ENCODE measurements around the gene HAUS7.

The HAUS7 gene

DNA sequence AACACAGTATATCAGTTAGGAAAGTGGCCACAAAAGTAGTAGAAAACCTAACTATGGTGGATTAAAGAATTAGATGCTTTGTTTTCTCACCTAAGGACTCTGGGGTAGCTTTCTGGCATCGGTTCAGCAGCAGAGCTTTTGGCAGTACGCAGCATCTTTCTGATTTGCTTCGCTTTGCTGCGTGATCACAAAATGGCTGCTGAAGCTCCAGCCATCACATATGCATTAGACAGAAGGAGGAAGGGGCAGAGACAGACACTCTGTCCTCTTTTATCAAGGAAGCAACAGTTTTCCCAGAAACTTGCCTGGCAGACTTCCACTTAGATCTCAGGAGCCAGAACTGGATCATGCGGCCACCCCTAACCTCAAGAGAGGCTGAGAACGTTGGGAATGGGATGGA lies 39.6 kb downstream of the HAUS7 start:
- Histone ChIP-seq H3K9me3 (ENCODE audit: low read length) (peaks cover 10% of the 10 kb centered on the region), H3K27ac (ENCODE audit: low read depth, low read length) (no peak overlapping the region), H3K9ac (ENCODE audit: low read length) (no peak overlapping the region), H3K4me3 (ENCODE audit: low read depth in 1 of 2, low read length in 2 of 2) (no peak overlapping the region), H3K4me1 (ENCODE audit: insufficient read depth, low read length) (no peaks in the 10 kb centered on the region), H3K27me3 (ENCODE audit: control insufficient read depth in 1 of 2, insufficient read depth in 2 of 2, low read length in 2 of 2) (peaks cover 0 to 14% of the 10 kb centered on the region in 2 donors), H3K36me3 (ENCODE audit: insufficient read depth, low read length) (no peaks in the 10 kb centered on the region)

DNA sequence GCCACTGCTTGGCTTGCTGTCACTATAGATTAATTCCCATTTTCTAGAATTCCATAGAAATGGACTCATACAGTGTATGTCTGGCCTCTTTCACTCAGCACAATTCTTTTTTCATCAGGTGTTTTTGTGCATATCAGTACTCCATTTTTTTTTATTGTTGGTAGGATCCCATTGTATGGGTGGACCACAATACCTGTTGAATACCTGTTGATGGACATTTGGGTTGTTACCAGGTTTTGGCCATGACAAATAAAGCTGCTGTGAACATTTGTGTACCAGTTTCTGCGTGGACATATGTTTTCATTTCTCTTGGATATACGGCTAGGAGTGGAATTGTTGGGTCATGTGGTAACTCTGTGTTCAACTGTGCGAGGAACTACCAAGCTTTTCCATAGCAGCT lies 44.2 kb downstream of the HAUS7 start:
- Histone ChIP-seq H3K36me3 (ENCODE audit: insufficient read depth, low read length) (no peaks in the 10 kb centered on the region), H3K27ac (ENCODE audit: low read depth, low read length) (no peak overlapping the region), H3K27me3 (ENCODE audit: control insufficient read depth in 1 of 2, insufficient read depth in 2 of 2, low read length in 2 of 2) (peaks cover 0 to 2% of the 10 kb centered on the region in 2 donors), H3K4me1 (ENCODE audit: insufficient read depth, low read length) (no peaks in the 10 kb centered on the region), H3K9ac (ENCODE audit: low read length) (no peak overlapping the region), H3K4me3 (ENCODE audit: low read depth in 1 of 2, low read length in 2 of 2) (no peak overlapping the region), H3K9me3 (ENCODE audit: low read length) (peaks cover 5% of the 10 kb centered on the region)

DNA sequence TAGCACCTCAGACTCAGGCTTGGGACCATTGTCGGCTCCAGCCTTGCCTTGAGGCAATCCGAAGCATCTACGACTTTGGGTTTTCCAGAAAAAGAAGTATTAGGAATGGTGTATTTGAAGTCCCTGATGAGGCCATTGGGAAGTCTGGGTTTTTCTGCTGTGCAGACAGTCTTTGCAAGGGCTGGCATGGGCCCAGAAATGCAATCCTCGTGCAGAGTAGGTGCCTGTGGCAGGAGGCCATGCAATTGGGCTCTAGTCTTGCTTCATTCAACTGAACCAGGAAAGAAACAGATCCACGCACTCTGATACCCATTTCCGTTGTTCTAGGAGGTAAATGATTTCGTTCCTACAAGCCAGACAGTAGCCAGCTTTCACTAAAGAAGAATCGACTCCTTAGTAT lies 46.7 kb downstream of the HAUS7 start:
- no peaks in the 10 kb centered on the region for H3K4me1 ChIP-seq (ENCODE audit: insufficient read depth, low read length)
- H3K9ac ChIP-seq (ENCODE audit: low read length), result no peak overlapping the region
- H3K27ac ChIP-seq (ENCODE audit: low read depth, low read length), result no peak overlapping the region
- no peaks in the 10 kb centered on the region for H3K27me3 ChIP-seq (ENCODE audit: control insufficient read depth in 1 of 2, insufficient read depth in 2 of 2, low read length in 2 of 2)
- H3K9me3 ChIP-seq (ENCODE audit: low read length), result no peaks in the 10 kb centered on the region
- no peaks in the 10 kb centered on the region for H3K36me3 ChIP-seq (ENCODE audit: insufficient read depth, low read length)
- H3K4me3 ChIP-seq (ENCODE audit: low read depth in 1 of 2, low read length in 2 of 2), result no peak overlapping the region

DNA sequence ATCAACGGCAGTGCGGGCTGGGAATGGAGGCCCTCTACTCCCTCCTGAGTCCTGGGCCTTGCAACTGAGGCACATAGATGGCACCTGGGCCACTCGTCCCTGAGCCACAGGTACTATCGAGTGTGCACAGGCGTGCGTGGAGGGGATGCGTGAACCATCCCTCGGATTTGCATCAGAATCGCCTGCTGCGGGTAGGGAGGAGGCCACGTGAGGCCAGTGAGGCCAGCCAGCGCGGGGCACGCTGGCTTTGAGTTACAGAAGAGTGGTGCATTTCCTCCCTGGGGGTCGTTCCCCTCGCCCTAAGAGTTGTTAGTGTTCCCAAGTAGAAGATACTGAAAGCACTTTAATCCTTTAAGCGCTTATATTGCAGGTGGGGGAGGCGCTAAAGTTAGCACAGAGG lies 48.5 kb downstream of the HAUS7 start:
- Histone ChIP-seq H3K9ac (ENCODE audit: low read length) (no peak overlapping the region), H3K9me3 (ENCODE audit: low read length) (no peaks in the 10 kb centered on the region), H3K36me3 (ENCODE audit: insufficient read depth, low read length) (no peaks in the 10 kb centered on the region), H3K4me3 (ENCODE audit: low read depth in 1 of 2, low read length in 2 of 2) (no peak overlapping the region), H3K4me1 (ENCODE audit: insufficient read depth, low read length) (no peaks in the 10 kb centered on the region), H3K27me3 (ENCODE audit: control insufficient read depth in 1 of 2, insufficient read depth in 2 of 2, low read length in 2 of 2) (peaks cover 0 to 7% of the 10 kb centered on the region in 2 donors), H3K27ac (ENCODE audit: low read depth, low read length) (no peak overlapping the region)

DNA sequence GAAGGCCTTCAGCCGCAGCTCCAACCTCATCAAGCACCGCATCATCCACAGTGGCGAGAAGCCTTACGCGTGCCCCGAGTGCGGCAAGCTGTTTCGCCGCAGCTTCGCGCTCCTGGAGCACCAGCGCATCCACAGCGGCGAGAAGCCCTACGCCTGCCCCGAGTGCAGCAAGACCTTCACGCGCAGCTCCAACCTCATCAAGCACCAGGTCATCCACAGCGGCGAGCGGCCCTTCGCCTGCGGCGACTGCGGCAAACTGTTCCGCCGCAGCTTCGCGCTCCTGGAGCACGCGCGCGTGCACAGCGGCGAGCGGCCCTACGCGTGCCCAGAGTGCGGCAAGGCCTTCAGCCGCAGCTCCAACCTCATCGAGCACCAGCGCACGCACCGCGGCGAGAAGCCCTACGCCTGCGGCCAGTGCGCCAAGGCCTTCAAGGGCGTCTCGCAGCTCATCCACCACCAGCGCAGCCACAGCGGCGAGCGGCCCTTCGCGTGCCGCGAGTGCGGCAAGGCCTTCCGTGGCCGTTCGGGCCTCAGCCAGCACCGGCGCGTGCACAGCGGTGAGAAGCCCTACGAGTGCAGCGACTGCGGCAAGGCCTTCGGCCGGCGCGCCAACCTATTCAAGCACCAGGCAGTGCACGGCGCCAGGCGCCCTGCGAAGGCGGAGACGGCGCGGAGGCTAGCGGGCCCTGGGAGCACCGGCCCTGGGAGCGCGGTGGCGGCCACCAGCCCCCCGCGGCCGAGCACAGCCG lies 49.4 kb downstream of the HAUS7 start:
- H3K9me3 ChIP-seq (ENCODE audit: low read length), result no peaks in the 10 kb centered on the region
- H3K9ac ChIP-seq (ENCODE audit: low read length), result no peak overlapping the region
- H3K4me3 ChIP-seq (ENCODE audit: low read depth in 1 of 2, low read length in 2 of 2), result no peak overlapping the region
- no peak overlapping the region for H3K27ac ChIP-seq (ENCODE audit: low read depth, low read length)
- H3K27me3 ChIP-seq (ENCODE audit: control insufficient read depth in 1 of 2, insufficient read depth in 2 of 2, low read length in 2 of 2), result peaks cover 0 to 7% of the 10 kb centered on the region in 2 donors
- no peaks in the 10 kb centered on the region for H3K4me1 ChIP-seq (ENCODE audit: insufficient read depth, low read length)
- no peaks in the 10 kb centered on the region for H3K36me3 ChIP-seq (ENCODE audit: insufficient read depth, low read length)

DNA sequence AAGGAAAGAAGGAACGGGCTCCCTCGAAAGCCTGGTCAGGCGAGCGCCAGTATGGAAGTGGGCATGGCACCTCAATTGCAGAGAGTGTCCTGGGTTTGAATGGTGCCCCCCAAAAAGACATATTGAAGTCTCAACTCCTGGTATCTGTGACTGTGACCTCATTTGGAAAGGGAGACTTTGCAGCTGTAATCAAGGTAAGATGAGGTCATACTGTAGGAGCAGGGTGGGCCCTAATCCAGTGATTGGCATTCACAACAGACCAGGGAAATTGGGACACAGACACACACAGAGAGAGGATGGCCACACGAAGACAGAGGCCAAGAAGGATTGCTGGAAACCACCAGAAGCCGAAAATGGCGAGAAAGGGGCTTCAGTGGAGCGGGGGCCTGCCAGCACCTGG lies 52.7 kb downstream of the HAUS7 start:
- Histone ChIP-seq H3K9me3 (ENCODE audit: low read length) (no peaks in the 10 kb centered on the region), H3K36me3 (ENCODE audit: insufficient read depth, low read length) (no peaks in the 10 kb centered on the region), H3K4me1 (ENCODE audit: insufficient read depth, low read length) (peaks cover under 1% of the 10 kb centered on the region), H3K27ac (ENCODE audit: low read depth, low read length) (no peak overlapping the region), H3K4me3 (ENCODE audit: low read depth in 1 of 2, low read length in 2 of 2) (no peak overlapping the region), H3K9ac (ENCODE audit: low read length) (no peak overlapping the region), H3K27me3 (ENCODE audit: control insufficient read depth in 1 of 2, insufficient read depth in 2 of 2, low read length in 2 of 2) (peaks cover 0 to 16% of the 10 kb centered on the region in 2 donors)

DNA sequence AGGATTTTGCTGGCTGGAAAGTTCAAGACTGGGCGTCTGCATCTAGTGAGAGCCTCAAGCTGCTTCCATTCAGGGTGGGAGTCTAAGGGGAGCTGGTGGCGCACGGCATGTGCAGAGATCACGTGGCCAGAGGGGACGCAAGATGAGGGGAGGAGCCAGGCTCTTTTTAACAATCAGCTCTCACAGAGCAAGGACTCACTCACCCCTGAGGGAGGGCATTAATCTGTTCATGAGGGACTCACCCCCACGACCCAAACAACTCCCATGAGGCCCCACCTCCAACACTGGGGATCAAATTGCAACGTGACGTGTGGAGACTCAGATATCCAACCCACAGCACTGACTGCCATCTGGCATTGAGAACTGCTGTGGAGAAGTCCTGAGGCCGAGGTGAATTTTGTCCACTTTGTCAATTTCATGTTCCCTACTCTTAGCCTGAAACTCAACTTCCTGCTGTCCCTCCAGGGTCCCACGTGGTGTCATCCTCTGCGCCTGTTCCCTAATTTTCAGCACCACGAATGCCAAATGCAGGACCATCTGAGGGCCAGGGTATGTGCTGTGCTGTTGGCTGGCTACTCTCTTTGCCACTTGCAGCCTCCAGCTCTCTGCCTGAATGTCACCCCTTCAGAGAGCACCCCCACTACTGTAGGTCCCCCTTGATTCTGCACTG lies 53.5 kb downstream of the HAUS7 start:
- Histone ChIP-seq H3K4me1 (ENCODE audit: insufficient read depth, low read length) (peaks cover 5% of the 10 kb centered on the region), H3K9me3 (ENCODE audit: low read length) (no peaks in the 10 kb centered on the region), H3K27ac (ENCODE audit: low read depth, low read length) (no peak overlapping the region), H3K9ac (ENCODE audit: low read length) (no peak overlapping the region), H3K4me3 (ENCODE audit: low read depth in 1 of 2, low read length in 2 of 2) (no peak overlapping the region), H3K36me3 (ENCODE audit: insufficient read depth, low read length) (no peaks in the 10 kb centered on the region), H3K27me3 (ENCODE audit: control insufficient read depth in 1 of 2, insufficient read depth in 2 of 2, low read length in 2 of 2) (peaks cover 0 to 16% of the 10 kb centered on the region in 2 donors)

DNA sequence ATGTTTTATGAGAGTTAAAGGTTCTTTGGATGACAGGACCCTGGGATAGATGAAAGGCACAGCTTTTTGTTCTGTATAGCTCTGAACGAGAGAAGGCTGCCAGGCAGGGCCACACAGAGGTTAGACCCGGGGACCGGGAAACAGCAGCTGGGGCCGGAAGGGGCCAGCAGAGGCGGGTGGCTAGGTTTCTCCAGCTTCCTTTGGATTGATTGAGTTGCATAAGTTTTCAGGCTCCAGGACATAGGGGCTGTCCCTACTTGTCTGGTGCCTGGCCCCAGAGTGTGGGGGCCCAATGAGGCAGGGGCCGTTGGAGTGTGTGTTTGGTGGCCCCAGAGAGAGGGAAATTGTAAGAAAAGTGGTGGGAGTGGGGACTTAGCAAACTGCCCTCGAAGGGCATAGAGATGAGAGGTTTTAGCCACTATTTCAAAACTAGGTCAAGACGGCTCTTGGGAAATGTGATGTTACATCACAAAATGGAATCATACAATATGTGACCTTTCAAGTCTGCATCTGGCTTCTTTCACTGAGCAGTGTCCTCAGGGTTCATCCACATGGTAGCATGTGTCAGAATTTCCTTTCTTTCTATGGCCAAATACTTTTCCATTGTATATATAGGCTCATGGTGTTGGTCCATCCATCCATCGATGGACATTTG lies 55.4 kb downstream of the HAUS7 start:
- H3K4me1 ChIP-seq (ENCODE audit: insufficient read depth, low read length), result peaks cover 5% of the 10 kb centered on the region
- H3K27ac ChIP-seq (ENCODE audit: low read depth, low read length), result no peak overlapping the region
- H3K9me3 ChIP-seq (ENCODE audit: low read length), result no peaks in the 10 kb centered on the region
- no peak overlapping the region for H3K4me3 ChIP-seq (ENCODE audit: low read depth in 1 of 2, low read length in 2 of 2)
- peaks cover 0 to 16% of the 10 kb centered on the region in 2 donors for H3K27me3 ChIP-seq (ENCODE audit: control insufficient read depth in 1 of 2, insufficient read depth in 2 of 2, low read length in 2 of 2)
- no peaks in the 10 kb centered on the region for H3K36me3 ChIP-seq (ENCODE audit: insufficient read depth, low read length)
- no peak overlapping the region for H3K9ac ChIP-seq (ENCODE audit: low read length)

DNA sequence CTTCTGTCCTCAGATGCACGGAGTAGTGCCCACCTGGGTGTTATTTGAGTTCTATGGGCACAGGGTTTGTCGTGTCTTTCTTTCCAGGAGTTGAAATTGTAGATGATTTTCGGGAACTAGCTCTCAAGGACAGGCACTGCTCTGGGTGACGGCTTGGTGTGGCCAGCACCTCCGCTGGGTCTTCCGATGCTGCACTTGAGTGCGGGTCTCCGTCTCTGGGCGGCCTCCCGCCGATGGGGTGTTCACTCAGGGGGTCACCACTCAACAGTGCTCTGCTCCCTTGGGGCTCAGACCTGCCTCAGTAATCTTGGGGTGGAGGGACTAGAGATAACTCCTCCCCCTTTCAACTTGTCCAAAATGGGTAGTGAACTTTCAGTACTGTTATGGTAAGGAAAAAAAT lies 56.6 kb downstream of the HAUS7 start:
- Histone ChIP-seq H3K36me3 (ENCODE audit: insufficient read depth, low read length) (no peaks in the 10 kb centered on the region), H3K9me3 (ENCODE audit: low read length) (no peaks in the 10 kb centered on the region), H3K27ac (ENCODE audit: low read depth, low read length) (no peak overlapping the region), H3K4me3 (ENCODE audit: low read depth in 1 of 2, low read length in 2 of 2) (no peak overlapping the region), H3K27me3 (ENCODE audit: control insufficient read depth in 1 of 2, insufficient read depth in 2 of 2, low read length in 2 of 2) (peaks cover 0 to 20% of the 10 kb centered on the region in 2 donors), H3K9ac (ENCODE audit: low read length) (no peak overlapping the region), H3K4me1 (ENCODE audit: insufficient read depth, low read length) (peaks cover 5% of the 10 kb centered on the region)

DNA sequence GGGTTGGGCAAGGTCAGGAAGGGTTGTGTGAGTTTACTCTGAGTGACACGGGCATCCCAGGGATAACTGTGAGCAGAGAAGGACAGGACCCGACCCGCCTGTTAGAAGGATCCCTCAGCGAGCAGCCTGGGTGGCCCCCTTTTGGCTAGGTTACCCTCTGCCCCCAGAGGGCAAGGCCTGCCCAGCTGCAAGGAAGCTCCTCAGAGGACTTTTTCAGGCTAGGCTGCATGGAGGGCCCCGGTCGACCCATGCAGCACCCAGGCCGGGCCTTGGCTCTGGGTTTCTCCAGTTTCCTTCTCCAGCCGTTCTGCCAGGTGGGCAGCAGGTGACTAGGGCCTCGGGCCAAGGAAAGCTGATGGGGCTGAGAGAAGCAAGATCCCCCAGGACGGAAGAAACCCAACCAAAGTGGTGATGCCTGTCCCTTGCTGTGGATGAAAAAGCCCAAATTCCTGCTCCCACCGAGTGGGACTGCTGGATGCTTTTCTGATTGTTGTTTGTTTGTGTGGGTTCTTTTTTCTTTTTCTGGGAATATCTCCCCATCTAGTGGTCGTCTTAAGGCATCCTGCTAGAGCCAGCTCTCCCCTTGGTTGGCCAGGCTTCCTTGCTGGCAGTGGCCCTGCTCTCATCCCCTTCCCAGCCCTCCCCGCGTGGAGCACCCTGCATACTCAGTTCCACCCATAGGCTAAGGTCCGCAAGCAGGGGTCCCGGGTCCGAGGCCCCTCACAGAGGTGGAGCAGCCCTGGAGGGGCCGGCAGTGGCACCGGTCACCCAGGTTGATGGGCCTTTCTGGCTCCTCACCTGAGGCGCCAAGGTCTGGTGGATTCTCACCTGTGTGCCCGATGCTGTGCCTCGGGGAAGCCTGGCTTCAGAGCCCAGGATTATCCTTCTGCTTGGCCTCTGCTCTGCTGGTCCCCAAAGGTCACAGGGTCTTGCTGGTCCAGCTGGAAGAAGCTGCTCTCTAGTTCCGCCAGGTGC lies 57.3 kb downstream of the HAUS7 start:
- Histone ChIP-seq H3K36me3 (ENCODE audit: insufficient read depth, low read length) (no peaks in the 10 kb centered on the region), H3K9me3 (ENCODE audit: low read length) (no peaks in the 10 kb centered on the region), H3K27me3 (ENCODE audit: control insufficient read depth in 1 of 2, insufficient read depth in 2 of 2, low read length in 2 of 2) (peaks cover 0 to 21% of the 10 kb centered on the region in 2 donors), H3K27ac (ENCODE audit: low read depth, low read length) (no peak overlapping the region), H3K9ac (ENCODE audit: low read length) (no peak overlapping the region), H3K4me3 (ENCODE audit: low read depth in 1 of 2, low read length in 2 of 2) (peak overlapping the region in 1 of 2 donors; percentile 45), H3K4me1 (ENCODE audit: insufficient read depth, low read length) (peaks cover 5% of the 10 kb centered on the region)

Measured in muscle layer of colon (tissue), 2 donors.